ENCODE results near the gene SLC25A23.

Gene SLC25A23

DNA sequence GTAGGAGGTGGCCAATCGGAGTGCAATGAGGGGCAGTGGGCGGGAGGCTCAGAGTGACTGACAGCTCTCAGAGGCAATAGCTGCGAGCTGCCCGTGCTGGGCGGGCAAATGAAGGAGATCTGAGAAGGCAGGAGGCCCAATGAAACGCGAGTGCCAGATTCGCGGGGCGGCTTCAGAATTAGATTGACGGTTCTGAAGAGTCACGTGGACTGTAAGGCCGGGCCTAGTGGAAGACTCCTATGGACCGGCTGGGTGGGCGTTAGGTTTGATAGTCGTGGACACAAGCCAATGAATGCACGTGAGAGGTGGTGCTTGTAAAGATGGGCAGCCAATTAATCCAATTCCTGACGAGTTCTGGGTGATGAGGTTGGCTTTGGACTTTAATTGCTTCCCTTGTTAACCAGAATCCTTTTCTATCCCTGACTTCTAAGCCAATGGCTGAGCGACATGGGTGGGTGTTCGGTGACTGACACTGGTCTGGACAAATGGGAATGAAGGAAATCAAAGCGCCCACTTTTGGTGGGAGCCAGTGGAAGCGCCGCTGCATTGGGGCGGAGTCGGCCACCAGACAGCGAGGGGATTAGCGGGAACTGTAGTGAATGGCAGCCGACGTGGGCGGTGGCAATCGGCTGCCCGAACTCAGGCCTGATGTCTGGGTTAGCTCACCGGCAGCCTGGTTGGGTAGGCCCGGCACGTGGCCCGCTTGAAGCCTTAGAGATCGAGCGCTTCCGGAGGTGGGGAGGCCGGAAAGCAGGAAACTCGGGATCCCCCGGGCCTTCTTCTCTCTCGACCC, 34.5 kb downstream of the SLC25A23 start:
- DNase-seq (ENCODE audit: low spot score): peak; percentile 98

GRCh38 chr19:6424195-6424938, 35.2 kb downstream of the SLC25A23 start, which contains the start of gene KHSRP:
KHSRP (minus strand) TSS chr19:6424811; CDS start chr19:6424701, 110 bp downstream.
- peak; percentile 79 for DNase-seq (ENCODE audit: low spot score)

GRCh38 chr19:6423499-6424194, 35.9 kb downstream of the SLC25A23 start:
- peak; percentile 71 for DNase-seq (ENCODE audit: low spot score)

- no peak for DNase-seq (ENCODE audit: low spot score)
These were observed 38.2 kb downstream of the SLC25A23 start for GRCh38 chr19:6421075-6422014.

DNA sequence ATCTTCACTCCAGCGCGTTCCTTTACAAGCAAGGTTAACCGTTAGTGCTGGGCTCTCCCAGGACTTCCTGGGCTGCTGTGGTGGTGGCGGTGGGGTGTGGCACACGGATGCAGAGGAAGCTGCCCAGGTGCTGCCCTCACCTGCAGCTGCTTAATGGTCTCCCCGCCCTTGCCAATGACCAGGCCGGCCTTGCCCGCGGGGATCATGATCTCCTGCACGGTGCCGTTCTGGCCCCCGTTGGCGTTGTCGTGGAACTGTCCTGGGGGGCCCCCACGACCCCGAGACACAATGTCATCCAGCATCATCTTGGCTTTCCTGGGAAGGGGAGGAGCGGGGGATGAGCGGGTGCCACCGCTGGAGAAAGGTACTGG, 41.0 kb downstream of the SLC25A23 start:
- DNase-seq (ENCODE audit: low spot score): no peak

DNA sequence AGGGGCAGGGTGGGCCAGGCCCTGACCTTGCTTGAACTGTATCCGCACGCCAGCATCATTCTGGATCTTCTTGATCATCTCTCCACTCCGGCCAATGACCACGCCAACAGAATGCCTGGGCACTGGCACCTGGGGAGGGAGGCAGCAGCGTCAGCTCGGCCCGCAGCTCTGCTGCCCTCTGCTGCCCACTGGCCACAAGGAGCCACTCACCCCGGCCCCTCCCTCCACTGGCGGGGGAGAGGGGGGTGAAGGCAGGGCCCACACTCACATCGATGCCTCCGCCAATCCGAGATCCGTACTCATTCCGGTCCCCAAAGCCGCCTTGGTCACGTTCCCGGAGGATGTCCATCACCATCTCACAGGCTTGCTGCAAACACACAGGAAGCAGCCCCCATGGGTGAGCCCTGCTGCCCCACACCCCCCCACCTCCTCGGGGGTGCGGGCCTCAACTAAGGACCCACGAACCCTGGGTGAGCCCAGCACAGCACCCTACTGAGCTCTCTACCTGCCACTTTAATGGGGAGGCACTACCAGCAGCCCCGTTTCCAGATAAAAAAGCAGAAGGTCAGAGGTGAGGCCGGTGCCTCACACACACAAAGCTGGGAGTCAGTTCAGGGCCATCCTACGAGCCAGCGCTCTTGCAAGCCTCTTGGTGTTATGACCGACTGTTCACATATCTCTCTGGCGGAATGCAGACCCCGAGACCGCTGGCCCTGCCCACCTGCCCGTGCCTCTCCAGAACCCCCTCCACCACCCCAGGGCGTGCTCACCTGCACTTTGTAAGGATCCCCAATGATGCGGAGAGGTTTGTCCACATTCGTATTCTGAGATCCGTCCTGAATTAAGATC, 41.7 kb downstream of the SLC25A23 start:
- peak; percentile 75 for DNase-seq (ENCODE audit: low spot score)

DNA sequence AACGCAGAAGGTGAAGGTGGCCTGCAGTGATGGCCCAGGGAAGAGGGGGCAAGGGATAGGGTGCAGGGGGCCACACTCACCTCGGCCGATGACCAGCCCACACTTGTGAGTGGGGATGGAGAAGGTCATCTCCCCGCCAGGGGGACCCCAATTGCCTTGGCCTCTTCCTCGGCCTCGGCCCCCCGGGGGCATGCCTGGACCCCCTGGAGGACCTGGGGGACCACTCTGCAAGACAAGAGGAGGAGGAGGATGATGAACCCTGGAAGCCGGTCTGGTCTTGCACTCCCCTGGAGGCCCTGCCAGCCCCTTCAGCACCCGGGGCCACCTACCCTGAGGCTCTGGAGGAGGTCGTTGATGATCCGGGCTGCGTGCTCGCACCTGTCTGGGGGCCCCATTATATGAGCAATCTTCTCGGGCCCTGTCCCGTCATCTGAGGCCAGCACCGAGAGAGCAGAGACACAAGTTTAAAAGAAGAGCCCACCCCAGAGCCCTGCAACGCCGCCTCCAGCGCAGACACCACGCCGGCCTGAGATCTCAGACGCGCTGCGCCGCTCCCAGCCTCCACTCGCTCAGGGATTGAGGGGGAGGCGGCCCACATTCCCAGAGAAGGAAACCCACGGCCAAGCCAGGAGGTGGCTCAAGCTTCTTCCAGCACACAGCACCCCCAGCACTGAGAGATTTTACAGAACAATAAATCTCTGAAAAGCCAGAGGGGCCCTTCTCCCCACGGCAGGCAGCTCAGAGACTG, 42.8 kb downstream of the SLC25A23 start:
- DNase-seq (ENCODE audit: low spot score): no peak

DNA sequence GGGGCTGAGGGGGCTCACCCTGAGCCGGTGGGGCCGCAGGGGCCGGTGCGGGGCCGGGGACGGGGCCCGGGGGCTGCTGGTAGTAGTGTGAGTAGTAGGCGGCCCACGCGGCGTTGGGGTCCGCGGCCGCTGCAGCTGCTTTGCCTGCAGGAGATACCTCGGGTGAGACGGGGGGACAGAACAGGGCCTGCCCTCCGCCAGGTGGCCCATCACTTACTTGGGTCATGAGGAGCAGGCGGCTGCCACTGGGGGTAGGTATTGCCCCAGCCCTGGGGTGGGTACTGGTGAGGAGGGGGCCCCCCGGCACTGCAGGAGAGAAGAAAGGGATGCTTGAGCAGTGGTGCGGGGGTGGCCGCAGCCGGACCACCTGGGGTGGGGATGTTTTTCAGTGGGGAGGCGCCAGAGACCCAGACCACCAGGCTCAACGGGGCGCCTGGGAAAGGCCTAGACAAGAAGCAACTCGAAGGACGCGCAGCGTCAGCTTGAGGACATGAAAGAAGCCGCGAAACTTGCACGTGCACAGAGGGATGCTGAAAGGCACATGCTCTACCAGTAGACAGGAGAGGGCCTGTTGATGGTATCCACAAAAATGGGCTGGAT, 43.9 kb downstream of the SLC25A23 start:
- no peak for DNase-seq (ENCODE audit: low spot score)

GRCh38 chr19:6414793-6415590, 44.6 kb downstream of the SLC25A23 start:
- DNase-seq (ENCODE audit: low spot score): no peak

- peak; percentile 61 for DNase-seq (ENCODE audit: low spot score)
These were observed 45.6 kb downstream of the SLC25A23 start for GRCh38 chr19:6413721-6414643.

GRCh38 chr19:6413291-6413690, 46.3 kb downstream of the SLC25A23 start:
- DNase-seq (ENCODE audit: low spot score): no peak

DNA sequence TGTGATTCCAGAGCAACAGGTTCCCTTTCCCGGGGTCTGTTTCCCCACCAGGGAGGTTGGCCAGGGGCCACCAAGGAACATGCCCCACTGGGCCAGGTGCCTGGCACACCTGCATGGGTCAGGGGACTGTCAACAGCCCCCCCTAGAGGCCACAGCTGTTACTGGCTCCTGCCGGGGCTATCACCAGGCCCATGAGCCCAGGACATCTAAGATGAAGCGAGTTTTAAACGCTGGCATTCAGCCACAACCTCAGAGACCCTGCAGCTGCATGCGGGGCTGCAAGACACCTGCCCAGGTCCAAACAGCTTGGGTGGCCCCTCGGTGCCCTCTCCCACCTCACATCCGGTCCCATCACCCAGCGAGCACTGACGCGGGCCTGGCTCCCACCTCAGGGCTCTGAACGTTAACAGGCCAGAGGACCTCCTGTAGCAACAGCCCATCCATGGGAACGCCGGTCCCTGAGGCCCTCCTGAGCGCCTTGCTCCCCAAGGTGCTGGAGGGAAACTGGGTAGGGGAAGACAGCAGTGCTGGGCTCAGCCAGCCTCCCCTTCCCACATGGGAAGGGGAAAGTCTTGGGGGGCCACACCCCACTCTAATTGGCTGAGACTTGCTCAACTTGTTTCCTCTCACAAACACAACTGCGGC, 47.0 kb downstream of the SLC25A23 start:
- DNase-seq (ENCODE audit: low spot score): peak; percentile 90

GRCh38 chr19:6412061-6412446, 47.5 kb downstream of the SLC25A23 start:
- DNase-seq (ENCODE audit: low spot score): no peak

- no peak for DNase-seq (ENCODE audit: low spot score)
These were observed 50.2 kb downstream of the SLC25A23 start for GRCh38 chr19:6409346-6409745.

GRCh38 chr19:6406401-6406800, 53.2 kb downstream of the SLC25A23 start:
- no peak for DNase-seq (ENCODE audit: low spot score)

DNA sequence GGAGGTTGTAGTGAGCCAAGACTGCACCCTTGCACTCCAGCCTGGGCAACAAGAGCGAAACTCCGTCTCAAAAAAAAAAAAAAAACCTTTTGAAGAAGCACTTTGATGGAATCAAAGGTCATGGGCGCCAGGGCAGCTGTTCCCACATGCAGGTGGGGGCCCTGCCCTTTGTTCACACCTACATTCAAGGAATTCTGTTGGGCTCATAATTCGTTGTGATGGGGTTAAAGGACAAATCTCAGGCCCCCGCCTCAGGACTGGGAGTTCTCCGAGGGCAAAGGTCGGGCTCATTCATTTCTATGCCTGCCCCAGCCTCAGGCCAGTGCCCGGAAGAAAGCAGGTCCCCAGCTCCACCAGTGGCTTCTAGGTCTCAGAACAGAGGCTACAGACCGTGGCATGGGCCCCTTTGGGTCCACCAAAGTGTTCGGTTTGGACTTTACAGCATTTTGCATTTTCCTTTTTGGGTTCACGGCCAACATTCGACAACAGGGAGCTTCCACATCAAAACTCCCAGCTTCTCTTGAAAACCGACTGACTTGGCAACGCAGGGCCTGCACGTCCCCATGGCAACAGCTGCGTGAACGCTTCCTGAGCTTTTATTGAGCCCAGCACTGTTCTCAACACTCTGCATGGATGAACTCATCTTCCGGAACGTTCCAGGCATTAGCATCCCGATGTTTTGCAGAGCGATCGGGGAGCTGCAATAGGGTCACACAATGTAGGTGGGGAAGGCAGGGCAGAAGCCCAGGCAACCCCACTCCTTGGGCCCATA, 56.6 kb downstream of the SLC25A23 start:
- no peak for DNase-seq (ENCODE audit: low spot score)
